HCT116 (cell line): ENCODE results near the gene FBXO5. TPM values are rescaled to one million over a fixed set of nuclear protein-coding genes. Genes with fewer than 3 reads are reported as not detected.
"Not testable (repeated sequence)": the region's sequence is repeated elsewhere in the genome, so short reads cannot be mapped to it uniquely, and the experiment has no call there.

Experiments used
- ATAC-seq: fragments of 200-7000 bp; cut with Tn5 transposase; 2 replicates; pipeline ENCODE4 v1.9.1; 2020; ENCODE audit warnings: mild to moderate bottlenecking, moderate library complexity
- BruUV-seq: library from RNA; stranded (reverse); fragments of 400-500 nt; replicated peaks from 2 replicates; lab custom pipeline; 2021; lab: Mats Ljungman, UMichigan
- CTCF ChIA-PET: fragments of 300-600 bp; sonication (Branson Sonifier 250); formaldehyde crosslinking; loops from one replicate; lab custom pipeline; 2021; ENCODE audit warnings: antibody characterized with exemption; lab: Charles Lee
- POLR2A ChIA-PET: fragments of 300-600, 350-600 bp; sonication (Branson Sonifier 250); formaldehyde crosslinking; loops from one replicate; lab custom pipeline; 2021; ENCODE audit warnings: antibody characterized with exemption; lab: Charles Lee
- RAD21 ChIA-PET, 2 experiments: fragments of 300-600 bp; sonication (Branson Sonifier 250); formaldehyde crosslinking; loops; one replicate each; lab custom pipeline; 2023; ENCODE audit warnings: low total read pairs in 2 of 2; ENCODE audit not compliant: uncharacterized antibody in 2 of 2, unreplicated experiment in 2 of 2, low non-redundant PET in 1 of 2; lab: Charles Lee
- DNase-seq: peaks from one replicate; pipeline ENCODE4 v3.0.0-alpha.2; 2010; ENCODE audit warnings: low read depth, low spot score
- H2AFZ ChIP-seq: fragments of 200-600 bp; shearing (Covaris generic), sonication (generic); 2 replicates; pipeline ENCODE4 v1.6.1; 2017; ENCODE audit warnings: low read depth, mixed run types, mixed read lengths, antibody characterized with exemption, low read length; ENCODE audit not compliant: poor library complexity, severe bottlenecking
- H3K27ac ChIP-seq: 2 replicates; pipeline ENCODE4 v1.5.1; 2012; ENCODE audit warnings: low read depth, low read length
- H3K27me3 ChIP-seq: fragments of 200-600 bp; sonication (generic); 2 replicates; pipeline ENCODE4 v1.6.1; 2016; ENCODE audit warnings: mixed run types, low read length, mixed read lengths; ENCODE audit not compliant: insufficient read depth
- H3K36me3 ChIP-seq, 2 experiments: fragments of 200-500 bp in 1 of 2; fragments of 200-600 bp in 1 of 2; sonication (Bioruptor generic) in 1 of 2; sonication (generic) in 1 of 2; 2 replicates each; pipeline versions ENCODE4 v1.5.1 to v1.6.1; 2014 to 2016; ENCODE audit warnings: low read length in 2 of 2, inconsistent platforms in 1 of 2, mixed read lengths in 1 of 2, mixed run types in 1 of 2; ENCODE audit not compliant: insufficient read depth in 2 of 2, control insufficient read depth in 1 of 2
- H3K4me1 ChIP-seq, 2 experiments: fragments of 200-600 bp in 1 of 2; sonication (generic) in 1 of 2; 2 replicates each; pipeline versions ENCODE4 v1.5.1 to v1.6.1; 2012 to 2017; ENCODE audit warnings: low read length in 2 of 2, inconsistent platforms in 1 of 2, mild to moderate bottlenecking in 1 of 2, mixed read lengths in 1 of 2, mixed run types in 1 of 2, moderate library complexity in 1 of 2; ENCODE audit not compliant: insufficient read depth in 2 of 2, control insufficient read depth in 1 of 2
- H3K4me2 ChIP-seq: fragments of 200-600 bp; sonication (generic); 2 replicates; pipeline ENCODE4 v1.6.1; 2017; ENCODE audit warnings: mixed run types, low read length, mixed read lengths
- H3K4me3 ChIP-seq, 2 experiments: fragments of 200-600 bp in 1 of 2; sonication (generic) in 1 of 2; replicated peaks in 1 of 2; 2 replicates each; pipeline ENCODE4 v1.5.1; 2011 to 2016; ENCODE audit warnings: low read length in 2 of 2, control low read depth in 1 of 2, low read depth in 1 of 2, mild to moderate bottlenecking in 1 of 2, mixed read lengths in 1 of 2, mixed run types in 1 of 2
- H3K79me2 ChIP-seq: fragments of 200-600 bp; sonication (generic); 2 replicates; pipeline ENCODE4 v1.6.1; 2017; ENCODE audit warnings: mild to moderate bottlenecking, mixed run types, low read length, moderate library complexity, mixed read lengths; ENCODE audit not compliant: insufficient read depth
- H3K9ac ChIP-seq: fragments of 200-600 bp; sonication (generic); 2 replicates; pipeline ENCODE4 v1.6.1; 2016; ENCODE audit warnings: low read length, mixed read lengths
- H3K9me2 ChIP-seq: fragments of 200-600 bp; sonication (generic), shearing (Covaris generic); 2 replicates; pipeline ENCODE4 v1.6.1; 2017; ENCODE audit warnings: mixed run types, mild to moderate bottlenecking, moderate library complexity; ENCODE audit not compliant: insufficient read depth
- H3K9me3 ChIP-seq, 2 experiments: fragments of 200-500 bp in 1 of 2; fragments of 200-600 bp in 1 of 2; sonication (Bioruptor generic) in 1 of 2; sonication (generic) in 1 of 2; 2 replicates each; pipeline ENCODE4 v1.6.1; 2014 to 2017; ENCODE audit warnings: low read length in 2 of 2, mixed read lengths in 2 of 2, inconsistent platforms in 1 of 2, low read depth in 1 of 2, mild to moderate bottlenecking in 1 of 2, mixed run types in 1 of 2, moderate library complexity in 1 of 2; ENCODE audit not compliant: control insufficient read depth in 1 of 2, insufficient read depth in 1 of 2
- H4K20me1 ChIP-seq: fragments of 200-600 bp; sonication (generic), shearing (Covaris generic); 2 replicates; pipeline ENCODE4 v1.6.1; 2017; ENCODE audit warnings: mixed run types, mild to moderate bottlenecking, moderate library complexity; ENCODE audit not compliant: insufficient read depth
- ATF3 ChIP-seq: IDR thresholded peaks from 2 replicates; pipeline ENCODE4 v1.6.1; 2012
- CBX3 ChIP-seq: IDR thresholded peaks from 2 replicates; pipeline ENCODE4 v1.6.1; 2012; ENCODE audit warnings: low read depth
- EGR1 ChIP-seq: IDR thresholded peaks from 2 replicates; pipeline ENCODE4 v1.6.1; 2012; ENCODE audit warnings: low read depth
- EZH2 ChIP-seq: fragments of 200-600 bp; sonication (generic); IDR thresholded peaks from 2 replicates; pipeline ENCODE4 v1.6.1; 2017; ENCODE audit warnings: antibody characterized with exemption, mixed run types
- POLR2A ChIP-seq: IDR thresholded peaks from 2 replicates; pipeline ENCODE4 v1.7.0; 2011; ENCODE audit warnings: borderline replicate concordance; ENCODE audit not compliant: insufficient read depth, insufficient read length; ENCODE audit errors: extremely low read depth
- POLR2AphosphoS5 ChIP-seq: IDR thresholded peaks from 2 replicates; pipeline ENCODE4 v1.6.1; 2011; ENCODE audit warnings: mild to moderate bottlenecking, low read depth, low read length, moderate library complexity
- ZBTB33 ChIP-seq: IDR thresholded peaks from 2 replicates; pipeline ENCODE4 v1.6.1; 2011; ENCODE audit warnings: mild to moderate bottlenecking, low read length, moderate library complexity; ENCODE audit not compliant: insufficient replicate concordance; ENCODE audit errors: extremely low read depth
- intact Hi-C: fragments of 100-400 bp; cut with micrococcal nuclease; formaldehyde crosslinking; loops from 2 replicates; pipeline ENCODE4 v1.10.0; 2022
- total RNA-seq: library from RNA; stranded (reverse); gene quantifications from one replicate; pipeline ENCODE4 v1.2.1, GENCODE V29; 2021; ENCODE audit not compliant: unreplicated experiment

The FBXO5 gene
- total RNA-seq, 1 experiment from 2014 or later, result 38.9 TPM

- Histone ChIP-seq H3K9me2 (no peaks in the 10 kb centered on the region), H3K4me3 (no peak overlapping the region), H3K79me2 (peaks cover 73% of the 10 kb centered on the region), H4K20me1 (peaks cover 38% of the 10 kb centered on the region), H3K4me1 (no peaks in the 10 kb centered on the region), H3K27ac (no peak overlapping the region), H3K36me3 (peaks cover 52 to 64% of the 10 kb centered on the region in 2 experiments), H3K4me2 (no peak overlapping the region), H3K9me3 (no peaks in the 10 kb centered on the region), H3K9ac (no peak overlapping the region), H2AFZ (no peak overlapping the region), H3K27me3 (no peaks in the 10 kb centered on the region)
- ChIA-PET CTCF (interaction anchor here (1.0 kb wide), 1 partner anchor 9 kb away, joined by 4 read pairs; the partner anchor contains the start of gene FBXO5), RAD21 (no interaction called here), POLR2A (interaction anchor here (0.7 to 1.3 kb wide), 2 partner anchors 9 to 104 kb away, joined by 3 to 4 read pairs; partner anchors contain the start of gene FBXO5)
- TF ChIP-seq CBX3, result no peak
- TF ChIP-seq ZBTB33, result no peak
- TF ChIP-seq ATF3, result no peak
- no peak for TF ChIP-seq EZH2
- TF ChIP-seq EGR1, result no peak
- DNase-seq (no peak), ATAC-seq (no peak)
- intact Hi-C loops, result no loop called here
- no TSS peak for BruUV-seq
Observed at GRCh38 chr6:152973916-152974315, 8.9 kb downstream of the FBXO5 start.

GRCh38 chr6:152969688-152970418, 13.0 kb downstream of the FBXO5 start:
- Histone ChIP-seq H3K27ac (no peak overlapping the region), H3K4me2 (no peak overlapping the region), H3K36me3 (peaks cover 37 to 38% of the 10 kb centered on the region in 2 experiments), H3K9ac (no peak overlapping the region), H3K27me3 (no peaks in the 10 kb centered on the region), H2AFZ (no peak overlapping the region), H4K20me1 (peaks cover 20% of the 10 kb centered on the region), H3K79me2 (peaks cover 33% of the 10 kb centered on the region), H3K9me2 (no peaks in the 10 kb centered on the region), H3K4me1 (no peaks in the 10 kb centered on the region), H3K4me3 (no peak overlapping the region), H3K9me3 (no peaks in the 10 kb centered on the region)
- RAD21 ChIA-PET, result no interaction called here
- intact Hi-C loops, result no loop called here
- DNase-seq, result no peak
- CTCF ChIA-PET, result interaction anchor here (1.2 kb wide), 1 partner anchor 15 kb away, joined by 3 read pairs; no protein-coding TSS in a partner anchor
- no TSS peak for BruUV-seq
- no peak for ATAC-seq
- TF ChIP-seq POLR2AphosphoS5 (peak; percentile 49), POLR2A (no peak)
- POLR2A ChIA-PET, result interaction anchor here (1.2 kb wide), 1 partner anchor 14 kb away, joined by 4 read pairs; the partner anchor contains the start of gene FBXO5

GRCh38 chr6:152966168-152966894, 16.5 kb downstream of the FBXO5 start:
- H3K79me2 ChIP-seq, ATAC-seq, H3K4me1 ChIP-seq, RAD21 ChIA-PET, H3K4me2 ChIP-seq, POLR2A ChIA-PET, CTCF ChIA-PET, H4K20me1 ChIP-seq, H3K9me2 ChIP-seq, intact Hi-C loops, H2AFZ ChIP-seq, BruUV-seq, H3K27me3 ChIP-seq, H3K9me3 ChIP-seq, H3K4me3 ChIP-seq, H3K27ac ChIP-seq, H3K9ac ChIP-seq, DNase-seq: not testable (repeated sequence)
- peaks cover 5 to 11% of the 10 kb centered on the region in 2 experiments; a peak in 3 of 4 replicates for H3K36me3 ChIP-seq
